H9 (cell line): ENCODE results near the gene TAGLN. TPM values are rescaled to one million over a fixed set of nuclear protein-coding genes. Genes with fewer than 3 reads are reported as not detected.
A peak's percentile ranks its signal among the peaks of the same experiment; 100 is the strongest.

ENCODE experiments used
- DNase-seq: peaks from one replicate; pipeline ENCODE4 v3.0.0-alpha.2; 2017
- H2AFZ ChIP-seq: one replicate; pipeline ENCODE4 v1.6.1; 2013; ENCODE audit warnings: mild to moderate bottlenecking, low read length, control low read depth, moderate library complexity
- H2AK5ac ChIP-seq: 2 replicates; pipeline ENCODE4 v1.6.1; 2013; ENCODE audit warnings: low read length, control low read depth, mixed read lengths; ENCODE audit not compliant: insufficient read length
- H2BK120ac ChIP-seq: one replicate; pipeline ENCODE4 v1.6.1; 2013; ENCODE audit warnings: low read depth, mild to moderate bottlenecking, low read length, control low read depth, inconsistent platforms; ENCODE audit not compliant: poor library complexity, severe bottlenecking
- H2BK12ac ChIP-seq: 2 replicates; pipeline ENCODE4 v1.6.1; 2013; ENCODE audit warnings: low read length, control low read depth, mixed read lengths, low read depth; ENCODE audit not compliant: insufficient read length
- H2BK15ac ChIP-seq: 2 replicates; pipeline ENCODE4 v1.6.1; 2013; ENCODE audit warnings: low read depth, low read length, control low read depth
- H2BK20ac ChIP-seq: one replicate; pipeline ENCODE4 v1.6.1; 2013; ENCODE audit warnings: low read depth, mild to moderate bottlenecking, low read length, control low read depth, inconsistent platforms; ENCODE audit not compliant: poor library complexity, severe bottlenecking
- H2BK5ac ChIP-seq: 2 replicates; pipeline ENCODE4 v1.6.1; 2013; ENCODE audit warnings: low read length, control low read depth, mixed read lengths; ENCODE audit not compliant: insufficient read length
- H3K14ac ChIP-seq: 2 replicates; pipeline ENCODE4 v1.6.1; 2013; ENCODE audit warnings: low read length, control low read depth; ENCODE audit not compliant: insufficient read depth
- H3K18ac ChIP-seq: 2 replicates; pipeline ENCODE4 v1.6.1; 2013; ENCODE audit warnings: low read depth, mild to moderate bottlenecking, mixed read lengths, low read length, control low read depth; ENCODE audit not compliant: insufficient read length
- H3K23ac ChIP-seq: 2 replicates; pipeline ENCODE4 v1.6.1; 2013; ENCODE audit warnings: low read length, control low read depth, mixed read lengths, low read depth; ENCODE audit not compliant: insufficient read length
- H3K23me2 ChIP-seq: 2 replicates; pipeline ENCODE4 v1.6.1; 2013; ENCODE audit warnings: low read depth, mild to moderate bottlenecking, mixed read lengths, low read length, control low read depth; ENCODE audit not compliant: insufficient read length, poor library complexity, severe bottlenecking
- H3K27ac ChIP-seq: 2 replicates; pipeline ENCODE4 v1.5.1; 2013; ENCODE audit warnings: low read length, control low read depth, mixed read lengths, low read depth; ENCODE audit not compliant: insufficient read length
- H3K27me3 ChIP-seq: 2 replicates; pipeline ENCODE4 v1.6.1; 2013; ENCODE audit warnings: low read length, control low read depth, inconsistent platforms; ENCODE audit not compliant: insufficient read depth
- H3K4ac ChIP-seq: 2 replicates; pipeline ENCODE4 v1.6.1; 2013; ENCODE audit warnings: low read depth, mild to moderate bottlenecking, control low read depth, inconsistent platforms, low read length, moderate library complexity
- H3K4me1 ChIP-seq: 2 replicates; pipeline ENCODE4 v1.6.1; 2013; ENCODE audit warnings: low read length, control low read depth, inconsistent platforms; ENCODE audit not compliant: insufficient read depth
- H3K4me2 ChIP-seq: 2 replicates; pipeline ENCODE4 v1.6.1; 2013; ENCODE audit warnings: low read length, control low read depth, mixed read lengths; ENCODE audit not compliant: insufficient read length, insufficient read depth
- H3K56ac ChIP-seq: 2 replicates; pipeline ENCODE4 v1.6.1; 2013; ENCODE audit warnings: low read depth, mild to moderate bottlenecking, mixed read lengths, low read length, control low read depth; ENCODE audit not compliant: insufficient read length
- H3K79me1 ChIP-seq: 2 replicates; pipeline ENCODE4 v1.6.1; 2013; ENCODE audit warnings: low read depth, mild to moderate bottlenecking, moderate library complexity, low read length, control low read depth, inconsistent platforms; ENCODE audit not compliant: insufficient read depth, poor library complexity, severe bottlenecking
- H3K79me2 ChIP-seq: 2 replicates; pipeline ENCODE4 v1.6.1; 2013; ENCODE audit warnings: low read length, control low read depth, inconsistent platforms; ENCODE audit not compliant: insufficient read depth
- H3K9ac ChIP-seq: 2 replicates; pipeline ENCODE4 v1.6.1; 2013; ENCODE audit warnings: low read length, control low read depth, mixed read lengths; ENCODE audit not compliant: insufficient read length; ENCODE audit errors: extremely low read depth
- H3K9me3 ChIP-seq: one replicate; pipeline ENCODE4 v1.6.1; 2013; ENCODE audit warnings: low read depth, low read length, inconsistent platforms; ENCODE audit not compliant: control insufficient read depth
- H3T11ph ChIP-seq: one replicate; pipeline ENCODE4 v1.6.1; 2013; ENCODE audit warnings: mild to moderate bottlenecking, low read length, control low read depth, inconsistent platforms
- H4K20me1 ChIP-seq: one replicate; pipeline ENCODE4 v1.6.1; 2013; ENCODE audit not compliant: control insufficient read depth, insufficient read length, insufficient read depth
- H4K5ac ChIP-seq: 2 replicates; pipeline ENCODE4 v1.6.1; 2013; ENCODE audit warnings: low read depth, mild to moderate bottlenecking, mixed read lengths, low read length, control low read depth; ENCODE audit not compliant: insufficient read length
- H4K8ac ChIP-seq: replicated peaks from 2 replicates; pipeline ENCODE4 v1.6.1; 2013; ENCODE audit warnings: low read length, control low read depth, mixed read lengths, low read depth; ENCODE audit not compliant: insufficient read length
- H4K91ac ChIP-seq: 2 replicates; pipeline ENCODE4 v1.6.1; 2013; ENCODE audit warnings: low read depth, mild to moderate bottlenecking, moderate library complexity, mixed read lengths, low read length, control low read depth; ENCODE audit not compliant: insufficient read length
- H3K27ac Mint-ChIP-seq, 3 experiments: 2 replicates in 2 of 3; 3 replicates in 1 of 3; pipeline ENCODE4 v1.8.0; 2020 to 2021; ENCODE audit warnings: mixed read lengths in 3 of 3, mild to moderate bottlenecking in 1 of 3, moderate library complexity in 1 of 3
- H3K27me3 Mint-ChIP-seq: 2 replicates; pipeline ENCODE4 v1.8.0; 2021; ENCODE audit warnings: low read depth, mild to moderate bottlenecking, moderate library complexity, mixed read lengths
- H3K36me3 Mint-ChIP-seq, 3 experiments: 2 replicates in 2 of 3; 3 replicates in 1 of 3; pipeline ENCODE4 v1.8.0; 2020 to 2021; ENCODE audit warnings: low read depth in 3 of 3, mixed read lengths in 3 of 3; ENCODE audit not compliant: insufficient read depth in 1 of 3
- H3K4me1 Mint-ChIP-seq, 2 experiments: 2 replicates each; pipeline ENCODE4 v1.8.0; 2020; ENCODE audit warnings: mixed read lengths in 2 of 2
- H3K4me3 Mint-ChIP-seq, 2 experiments: 2 replicates in 1 of 2; 3 replicates in 1 of 2; pipeline ENCODE4 v1.8.0; 2020 to 2021; ENCODE audit warnings: mild to moderate bottlenecking in 2 of 2, mixed read lengths in 2 of 2, moderate library complexity in 1 of 2
- H3K9me3 Mint-ChIP-seq, 2 experiments: 2 replicates in 1 of 2; 3 replicates in 1 of 2; pipeline ENCODE4 v1.8.0; 2020; ENCODE audit warnings: mild to moderate bottlenecking in 2 of 2, mixed read lengths in 2 of 2, moderate library complexity in 1 of 2
- CTCF ChIP-seq: fragments of 200-600 bp; sonication (generic); conservative IDR thresholded peaks from 3 replicates; pipeline ENCODE4 v1.8.0; 2021; ENCODE audit warnings: antibody characterized with exemption, mild to moderate bottlenecking
- WGBS: extraction: QIAGEN DNeasy Blood & Tissue Kit; methylation state at CpG from one replicate; pipeline ENCODE4 v1.1.7; 2013; ENCODE audit warnings: missing lambda C conversion rate, low lambda C conversion rate, mixed read lengths; ENCODE audit not compliant: insufficient read length; ENCODE audit errors: extremely low coverage; 5-methylcytosine and 5-hydroxymethylcytosine counted together
- total RNA-seq: library from RNA; stranded (reverse); gene quantifications from 2 replicates; pipeline ENCODE4 v1.2.1, GENCODE V29; 2021

Gene TAGLN
- total RNA-seq, 1 experiment from 2014 or later: 176 TPM

GRCh38 chr11:117220568-117220967 lies 21.4 kb downstream of the TAGLN start:
- Histone ChIP-seq H3K27me3 (no peaks in the 10 kb centered on the region), H3K27ac (no peak overlapping the region), H4K5ac (no peak overlapping the region), H3K56ac (no peak overlapping the region), H4K91ac (no peak overlapping the region), H4K8ac (no peak overlapping the region), H4K20me1 (no peaks in the 10 kb centered on the region), H3K9ac (no peak overlapping the region), H3K4me2 (no peak overlapping the region), H3K18ac (no peak overlapping the region), H2AK5ac (no peak overlapping the region), H2BK12ac (no peak overlapping the region), H3K23me2 (no peaks in the 10 kb centered on the region), H3K23ac (no peak overlapping the region), H3K79me1 (no peaks in the 10 kb centered on the region), H2BK5ac (no peak overlapping the region), H3K9me3 (no peaks in the 10 kb centered on the region), H3K4me1 (no peaks in the 10 kb centered on the region), H2BK20ac (no peak overlapping the region), H2BK15ac (no peak overlapping the region), H3T11ph (no peak overlapping the region), H2AFZ (no peak overlapping the region), H3K79me2 (no peaks in the 10 kb centered on the region), H2BK120ac (no peak overlapping the region), H3K4ac (no peak overlapping the region), H3K14ac (no peak overlapping the region)
- no peak overlapping the region for H3K4me3 Mint-ChIP-seq
- H3K27me3 Mint-ChIP-seq: no peaks in the 10 kb centered on the region
- H3K27ac Mint-ChIP-seq: 0 out of 7 replicates have a peak overlapping the region, but pooled peaks of 1 of the 3 experiments have one; percentile 74
- no peak for TF ChIP-seq CTCF
- no peak for DNase-seq
- no peaks in the 10 kb centered on the region for H3K9me3 Mint-ChIP-seq
- H3K4me1 Mint-ChIP-seq: peaks cover 3 to 6% of the 10 kb centered on the region in 2 experiments
- peaks cover 7 to 72% (median 35%) of the 10 kb centered on the region in 3 experiments for H3K36me3 Mint-ChIP-seq
- no CpG with 5 or more reads among the region's 9 CpGs for WGBS
